HG03521 (cell line): ENCODE results near the gene MRPL37.
"Not testable (repeated sequence)": the region's sequence is repeated elsewhere in the genome, so short reads cannot be mapped to it uniquely, and the experiment has no call there.

Source experiments
- ATAC-seq: cut with Tn5 transposase; IDR thresholded peaks from one replicate; pipeline ENCODE4 v1.9.1; 2021; ENCODE audit warnings: mild to moderate bottlenecking, moderate library complexity; ENCODE audit not compliant: unreplicated experiment

Gene MRPL37

GRCh38 chr1:54218883-54219687 is 19.1 kb downstream of the MRPL37 start:
- no peak for ATAC-seq

DNA sequence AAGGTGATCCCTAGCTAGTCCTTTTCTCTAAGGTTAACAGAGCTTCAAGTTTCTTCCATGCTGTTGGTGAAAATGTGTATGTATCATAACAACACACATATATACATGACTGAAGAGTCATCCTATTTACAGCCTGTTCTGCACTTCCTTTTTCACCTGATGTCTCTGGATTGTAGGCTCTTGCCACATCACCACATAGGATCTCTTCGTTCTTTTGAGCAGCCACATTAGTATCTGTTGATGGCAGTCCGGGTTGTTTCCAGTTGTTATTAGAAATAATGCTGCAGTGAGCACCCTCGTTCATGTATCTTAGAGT is 19.7 kb downstream of the MRPL37 start:
- ATAC-seq = no peak

GRCh38 chr1:54220004-54220811 is 20.2 kb downstream of the MRPL37 start:
- no peak for ATAC-seq

DNA sequence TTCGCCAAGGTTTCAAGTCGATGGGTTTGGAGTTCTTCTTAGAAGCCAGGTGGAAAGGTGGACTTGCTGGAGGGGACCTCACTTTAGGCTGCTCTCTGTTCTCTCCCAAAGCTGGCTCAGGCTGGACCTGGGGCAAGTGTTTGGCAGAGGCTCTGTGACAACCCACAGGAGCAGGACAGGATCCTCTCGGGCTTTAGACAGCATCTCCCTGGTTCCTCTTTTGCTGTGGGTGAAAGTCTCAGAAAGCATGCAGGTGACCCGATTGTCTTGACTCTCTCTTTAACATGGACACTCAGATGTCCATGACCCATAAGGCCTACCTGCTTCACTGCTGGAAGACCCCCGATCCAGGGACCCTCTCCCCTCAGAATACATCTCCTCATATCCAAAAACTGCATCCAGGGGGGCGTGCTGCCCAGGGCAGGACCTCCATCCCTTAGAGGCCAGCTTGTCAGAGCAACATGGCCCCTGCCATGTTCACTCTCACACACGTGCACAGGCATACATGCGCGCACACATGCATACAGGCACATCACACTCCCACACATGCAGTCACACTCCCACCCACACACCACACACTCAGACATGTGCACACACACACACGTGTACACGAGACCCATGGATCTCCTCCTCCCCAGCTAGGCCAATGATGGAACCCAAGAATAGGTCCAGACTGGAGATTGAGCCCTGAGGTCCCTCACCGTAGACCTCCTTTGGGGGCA is 21.3 kb downstream of the MRPL37 start:
- no peak for ATAC-seq

DNA sequence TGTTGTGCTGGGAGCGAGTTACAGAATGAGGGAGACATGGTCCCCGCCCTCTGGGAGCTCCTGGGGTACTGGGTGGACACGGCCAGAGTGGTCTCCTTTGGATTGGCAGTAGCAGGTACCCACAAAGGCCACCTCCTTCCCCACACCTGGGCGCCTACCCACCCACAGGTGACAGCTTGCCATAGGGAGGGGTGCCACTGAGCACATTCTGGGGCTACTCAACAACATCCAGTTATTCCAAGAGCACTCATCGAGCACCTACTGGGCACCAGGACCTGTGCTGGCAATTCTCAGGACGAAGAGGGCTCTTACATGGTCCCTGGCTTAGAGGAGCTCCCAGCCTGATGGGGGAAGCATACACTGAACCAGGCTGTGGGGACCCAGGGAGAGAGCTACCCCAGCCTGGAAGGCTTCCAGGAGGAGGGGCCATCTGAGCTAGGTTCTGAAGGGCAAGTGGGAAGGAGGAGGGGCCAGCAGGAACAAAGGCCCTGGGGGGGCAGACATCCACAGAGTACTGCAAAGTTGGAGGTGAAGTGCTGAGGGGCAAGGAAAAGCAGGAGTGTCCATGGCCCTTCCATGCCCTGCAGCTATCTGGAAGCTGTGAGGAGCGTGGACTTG is 22.0 kb downstream of the MRPL37 start:
- no peak for ATAC-seq

DNA sequence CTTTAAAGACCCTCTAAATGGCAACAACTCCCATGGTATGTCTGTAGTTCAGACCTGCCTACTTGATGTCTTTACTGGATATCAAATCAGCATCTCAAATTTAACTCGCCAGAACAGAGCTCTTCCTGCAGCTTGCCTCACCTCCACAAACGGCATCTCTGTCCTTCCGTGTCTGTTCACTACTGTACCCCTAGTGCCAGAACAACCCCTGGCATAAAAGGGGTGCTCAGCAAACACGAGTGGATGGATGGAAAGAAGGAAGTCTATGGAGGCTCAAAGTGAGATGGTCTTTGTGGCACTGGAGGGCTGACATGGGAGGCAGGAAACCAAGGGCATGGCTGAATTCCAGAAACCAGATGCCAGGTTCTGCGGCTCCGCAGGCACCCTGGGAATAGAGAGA is 22.7 kb downstream of the MRPL37 start:
- no peak for ATAC-seq

DNA sequence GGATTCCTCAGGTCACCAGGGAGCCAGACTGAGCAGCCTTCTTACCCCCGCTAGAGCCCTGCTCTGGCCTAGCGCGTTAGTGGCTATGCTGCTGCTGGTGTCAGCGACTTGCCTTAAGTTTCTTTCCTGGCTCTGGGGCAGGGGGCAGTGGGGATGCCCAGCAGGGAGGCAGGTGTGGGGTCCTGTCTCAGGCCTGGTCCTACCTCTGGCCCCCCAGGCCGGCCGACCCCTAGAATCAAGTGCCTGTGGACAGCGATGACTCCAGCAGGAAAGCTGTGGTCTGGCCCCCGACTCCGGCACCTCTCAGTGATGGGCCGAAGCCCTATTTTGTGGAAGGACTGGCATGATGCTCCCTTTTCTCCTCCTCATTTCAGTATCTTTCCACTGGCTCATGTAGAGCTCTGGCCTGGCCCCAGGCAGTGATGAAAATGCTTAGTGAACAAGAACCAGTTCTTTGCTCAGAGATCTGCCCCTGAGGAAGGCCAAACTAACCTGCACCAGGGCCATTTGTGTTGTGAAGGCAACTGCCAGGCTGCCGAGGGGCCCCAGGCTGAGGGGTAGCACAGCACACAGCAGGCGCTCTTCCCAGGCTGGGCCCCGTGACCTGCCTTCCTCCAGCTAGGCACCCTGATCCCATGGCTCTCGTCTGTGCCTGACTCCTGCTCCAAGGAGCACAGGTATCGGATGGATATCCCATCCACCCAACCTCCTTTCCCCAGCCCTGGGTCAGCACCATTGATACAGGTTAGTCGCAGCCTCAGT is 23.7 kb downstream of the MRPL37 start:
- ATAC-seq = no peak

DNA sequence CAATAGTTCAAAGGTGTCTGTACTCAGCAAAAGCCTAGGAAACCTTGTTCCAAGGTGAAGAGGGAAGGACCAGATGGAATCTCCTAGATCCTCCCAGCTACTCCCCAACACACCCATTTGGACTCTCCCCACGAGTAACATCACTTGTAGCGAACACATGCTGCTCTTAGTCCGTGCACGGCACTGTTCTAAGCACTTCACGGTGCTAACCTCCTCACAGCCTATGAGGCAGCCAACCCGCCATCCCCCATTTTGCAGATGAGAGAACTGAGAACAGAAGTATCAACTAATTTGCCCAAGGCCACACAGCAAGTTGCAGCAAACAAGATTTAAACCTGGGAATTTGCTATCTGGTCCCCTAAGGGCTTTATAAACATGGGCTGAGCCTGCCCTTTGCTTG is 24.3 kb downstream of the MRPL37 start:
- no peak for ATAC-seq

DNA sequence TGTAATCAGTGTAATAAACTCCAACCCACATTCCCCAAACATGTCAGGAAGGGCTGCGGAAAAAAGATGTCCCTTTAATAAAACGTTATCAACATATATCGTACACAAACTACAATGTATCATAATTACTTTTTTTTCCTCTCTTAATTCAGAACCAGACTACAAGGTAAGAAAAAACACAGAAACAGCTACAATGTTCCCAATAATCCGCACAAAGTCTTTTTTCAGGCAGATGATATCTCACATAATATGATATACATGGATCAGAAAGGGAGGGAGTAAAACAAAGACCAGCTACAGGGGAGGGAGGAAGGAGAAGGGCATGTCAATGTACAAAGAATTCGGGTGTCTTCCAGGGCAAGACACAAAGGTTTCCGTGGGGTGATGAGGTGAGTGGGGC is 25.4 kb downstream of the MRPL37 start:
- no peak for ATAC-seq

DNA sequence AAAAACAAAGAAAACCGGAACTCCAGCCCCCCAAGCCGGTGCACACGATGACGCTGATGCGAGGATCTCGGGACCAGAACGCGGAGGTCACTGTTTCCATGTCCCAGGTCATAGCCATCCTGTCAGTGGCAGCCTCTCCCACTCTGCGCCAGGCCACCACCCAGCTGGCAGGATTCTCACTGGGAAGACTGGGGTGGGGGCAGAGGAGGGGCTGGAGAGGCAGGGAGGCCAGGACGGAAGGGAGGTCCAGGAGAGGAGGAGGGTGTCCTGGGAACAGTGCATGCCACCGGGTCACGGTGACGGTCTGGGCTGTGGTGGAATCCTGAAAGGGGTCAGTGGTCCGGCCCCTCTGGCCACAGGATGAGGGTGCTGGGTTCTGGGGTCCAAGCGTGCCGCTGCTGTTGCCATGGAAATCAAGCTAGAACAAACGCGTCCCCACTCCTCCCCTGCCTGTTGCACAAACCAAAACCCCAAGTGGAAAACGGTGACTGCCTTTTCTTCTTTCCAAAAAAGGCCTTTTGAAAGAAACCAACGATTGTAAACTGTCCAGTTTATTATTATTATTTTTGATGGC is 26.1 kb downstream of the MRPL37 start:
- ATAC-seq = no peak

GRCh38 chr1:54227091-54227602 is 27.2 kb downstream of the MRPL37 start:
- no peak for ATAC-seq

- ATAC-seq = no peak
These were observed 27.9 kb downstream of the MRPL37 start for GRCh38 chr1:54227891-54228310.

DNA sequence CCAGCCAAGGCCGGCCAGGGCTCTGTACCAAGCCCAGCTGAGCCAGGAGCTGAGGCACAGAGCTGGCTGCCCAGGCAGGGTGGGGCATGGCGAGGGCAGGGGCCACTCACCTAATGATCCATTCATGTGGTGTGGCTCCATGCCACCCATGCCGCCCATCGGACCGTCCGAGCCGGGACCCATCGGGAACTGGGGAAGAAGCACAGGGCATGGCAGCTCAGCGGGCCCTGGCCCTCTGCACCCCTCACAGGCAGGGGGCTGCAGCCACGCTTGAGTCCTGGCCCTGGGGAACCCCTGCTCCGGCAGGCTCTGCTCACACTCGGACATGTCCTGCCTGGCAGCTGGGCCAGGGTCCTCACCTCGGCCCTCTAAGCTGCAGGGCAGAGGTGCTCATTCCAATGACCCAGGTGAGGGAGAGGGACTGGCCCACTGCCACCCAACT is 28.7 kb downstream of the MRPL37 start:
- ATAC-seq = no peak

DNA sequence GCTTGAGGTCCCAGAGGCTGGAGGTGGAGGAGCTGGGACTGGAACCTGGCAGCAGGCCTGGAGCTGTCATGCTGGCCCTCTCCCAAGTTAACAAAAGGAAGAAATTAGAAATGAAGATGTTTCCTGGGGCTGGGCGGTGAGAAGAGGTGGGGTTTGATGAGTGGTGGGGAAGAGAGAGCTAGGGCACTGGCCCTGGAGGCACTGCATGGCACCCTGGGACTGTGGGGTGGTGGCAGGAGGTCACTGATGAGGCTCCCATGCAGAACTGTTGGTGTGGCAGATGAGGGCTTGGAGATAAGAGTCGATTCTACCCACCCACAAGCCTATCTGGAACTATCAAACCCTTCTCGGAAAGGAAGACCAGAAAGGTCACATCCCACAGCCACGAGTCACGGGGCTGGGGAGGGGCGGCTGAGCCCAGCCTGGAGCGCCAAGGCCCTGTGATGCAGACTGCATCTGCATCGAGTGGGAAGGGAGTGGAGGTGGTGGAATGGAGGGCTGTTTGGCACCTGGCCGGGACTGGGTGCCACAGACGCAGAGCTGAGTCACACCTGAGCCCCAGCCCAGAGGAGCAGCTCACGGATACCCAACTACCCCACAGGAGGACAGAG is 29.4 kb downstream of the MRPL37 start:
- ATAC-seq = no peak

DNA sequence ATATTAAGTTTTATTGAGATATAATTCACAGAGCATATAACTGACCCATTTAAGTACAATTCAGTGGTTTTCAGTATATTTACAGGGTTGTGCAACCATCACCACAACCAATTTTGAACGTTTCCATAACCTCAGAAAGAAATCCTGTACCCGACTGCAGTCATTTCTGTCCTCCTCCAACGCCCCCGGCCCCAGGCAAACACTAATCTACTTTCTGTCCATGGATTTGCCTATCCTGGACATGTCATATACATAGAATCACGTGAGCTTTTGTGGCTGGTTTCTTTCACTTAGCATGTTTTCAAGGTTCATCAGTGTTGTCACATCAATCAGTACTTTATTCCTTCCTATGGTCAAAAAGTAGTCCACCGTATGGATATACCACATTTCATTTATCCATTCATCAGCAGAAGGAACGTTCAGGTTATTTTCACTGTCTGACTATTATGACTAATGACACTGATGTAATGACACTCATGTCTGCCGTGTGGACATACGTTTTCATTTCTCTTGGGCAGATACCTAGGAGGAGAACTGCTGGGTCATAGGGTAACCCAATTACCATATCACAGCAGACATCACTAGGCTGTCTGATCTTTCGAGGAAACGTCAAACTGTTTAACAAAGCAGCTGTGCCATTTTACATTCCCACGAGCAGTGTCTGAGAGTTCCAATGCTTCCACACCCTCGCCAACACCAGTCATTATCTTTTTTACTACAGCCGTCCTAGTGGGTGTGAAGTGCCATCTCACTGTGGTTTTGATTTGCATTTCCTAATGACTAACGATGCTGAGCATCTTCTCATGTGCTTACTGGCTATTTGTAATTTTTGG is 30.8 kb downstream of the MRPL37 start:
- ATAC-seq = no peak

DNA sequence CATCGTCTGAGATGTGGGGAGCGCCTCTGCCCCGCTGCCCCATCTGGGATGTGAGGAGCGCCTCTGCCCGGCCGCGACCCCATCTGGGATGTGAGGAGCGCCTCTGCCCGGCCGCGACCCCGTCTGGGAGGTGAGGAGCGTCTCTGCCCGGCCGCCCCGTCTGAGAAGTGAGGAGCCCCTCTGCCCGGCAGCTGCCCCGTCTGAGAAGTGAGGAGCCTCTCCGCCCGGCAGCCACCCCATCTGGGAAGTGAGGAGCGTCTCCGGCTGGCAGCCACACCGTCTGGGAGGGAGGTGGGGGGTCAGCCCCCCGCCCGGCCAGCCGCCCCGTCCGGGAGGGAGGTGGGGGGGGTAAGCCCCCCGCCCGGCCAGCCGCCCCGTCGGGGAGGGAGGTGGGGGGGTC is 33.2 kb downstream of the MRPL37 start:
- ATAC-seq = not testable (repeated sequence)

DNA sequence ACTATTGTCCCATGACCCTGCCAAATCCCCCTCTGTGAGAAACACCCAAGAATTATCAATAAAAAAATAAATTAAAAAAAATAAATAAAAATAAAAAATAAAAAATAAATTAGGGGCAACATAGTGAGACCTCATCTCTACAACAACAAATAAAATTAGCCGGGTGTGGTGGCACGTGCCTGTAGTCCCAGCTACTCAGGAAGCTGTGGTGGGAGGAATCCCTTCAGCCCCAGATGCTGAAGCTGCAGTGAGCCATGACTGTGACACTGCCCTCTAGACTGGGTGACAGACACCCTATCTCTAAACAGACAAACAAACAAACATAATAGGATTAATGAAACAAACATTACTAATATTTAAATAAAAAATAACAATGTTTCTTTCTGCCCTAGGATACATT is 34.3 kb downstream of the MRPL37 start:
- ATAC-seq = no peak

DNA sequence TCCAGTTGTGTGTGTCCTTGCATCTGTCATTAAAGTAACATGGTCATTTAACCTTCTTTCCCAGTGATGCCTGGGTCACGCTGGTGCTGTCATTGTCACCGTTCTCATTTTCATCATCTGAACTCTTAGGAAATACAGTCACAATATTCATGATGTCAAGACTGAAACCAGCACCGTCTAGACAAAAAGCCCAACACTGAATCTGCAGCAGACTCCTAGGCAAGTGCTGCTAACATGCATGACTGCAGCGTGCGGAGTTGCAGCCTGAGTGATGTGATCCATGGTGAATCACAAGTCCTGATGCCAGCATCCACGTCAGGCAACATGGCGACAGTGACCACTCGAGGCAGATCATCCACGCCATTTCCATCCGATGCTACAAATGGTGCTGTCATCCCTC is 37.6 kb downstream of the MRPL37 start:
- ATAC-seq = no peak
